Mesenteric fat pad (tissue), 1 donor: ENCODE data around the gene CACNA1D. TPM values are rescaled to one million over a fixed set of nuclear protein-coding genes. Genes with fewer than 3 reads are reported as not detected.

Experiments used
- DNase-seq: peaks from one replicate; pipeline ENCODE4 v3.0.0-alpha.2; 2020; ENCODE audit warnings: low spot score
- total RNA-seq: library from RNA; stranded (reverse); fragmentation: NEBNext Ultra II Directional; extraction: Animal tissue kit (Norgen Biotek cat#: 25700); gene quantifications from one replicate; pipeline ENCODE4 v1.2.1, GENCODE V29; 2021
- donor health status: DM: yes; HTN: yes; CAD: no.

The CACNA1D gene
- total RNA-seq, 1 donor from 2014 or later, result 0.45 TPM

DNA sequence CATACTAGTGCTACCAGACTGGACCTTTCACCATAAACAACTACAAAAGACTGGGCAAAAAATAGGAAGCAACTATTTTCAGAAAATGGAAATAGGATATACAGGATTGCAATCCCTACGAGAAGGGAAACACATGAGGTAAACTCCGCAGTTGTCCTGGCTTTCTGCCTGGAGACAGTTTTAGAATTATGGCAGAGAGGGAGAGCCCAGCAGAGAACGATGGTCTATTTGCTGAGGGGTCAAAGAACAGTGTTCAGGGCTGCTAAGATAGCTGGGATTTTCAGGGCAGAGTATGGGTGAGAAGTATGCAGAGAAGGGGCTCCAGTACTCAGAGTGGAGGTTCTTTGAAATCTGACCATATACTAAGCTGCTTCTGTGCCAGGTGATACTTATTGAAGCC is 188.4 kb downstream of the CACNA1D start:
- DNase-seq, result no peak

DNA sequence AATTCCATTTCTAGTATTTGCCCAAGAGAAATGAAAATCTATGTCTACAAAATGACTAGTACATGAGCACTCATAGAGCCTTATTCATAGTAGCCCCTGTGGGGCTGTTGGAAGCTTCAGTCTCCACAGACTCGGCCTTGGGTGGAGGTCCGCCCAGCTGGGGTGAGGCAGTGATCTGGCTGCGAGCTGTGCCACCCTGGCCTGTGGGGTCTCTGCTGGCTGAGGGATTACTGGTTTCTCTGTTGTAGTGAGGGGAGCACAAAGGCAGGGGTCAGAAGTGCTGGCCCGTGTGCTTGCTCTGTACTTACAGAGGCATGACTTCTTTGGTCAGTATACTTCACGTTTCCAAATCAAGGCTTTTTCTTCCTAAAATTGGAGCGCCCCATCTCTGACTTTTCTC is 193.7 kb downstream of the CACNA1D start:
- DNase-seq, result no peak

DNA sequence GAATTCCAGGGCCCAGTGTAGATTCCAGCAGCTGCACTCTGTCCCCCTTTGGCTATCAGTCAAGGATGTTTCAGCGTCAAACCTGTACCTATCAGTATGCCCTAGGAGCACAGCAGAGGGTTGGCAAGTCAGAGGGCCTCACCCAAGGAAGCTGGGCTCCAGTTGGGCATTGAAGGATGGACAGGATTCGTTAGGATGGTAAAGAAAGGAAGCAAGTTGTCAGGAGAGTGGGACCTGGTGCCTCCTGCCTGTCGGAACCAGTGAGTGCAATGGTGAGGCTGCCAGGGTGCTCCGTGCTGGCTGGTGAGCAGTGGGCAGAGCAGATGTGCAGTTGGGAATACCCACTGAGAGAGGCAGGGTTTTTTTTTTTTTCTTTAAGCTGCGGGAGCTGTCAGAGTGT is 194.6 kb downstream of the CACNA1D start:
- no peak for DNase-seq

DNA sequence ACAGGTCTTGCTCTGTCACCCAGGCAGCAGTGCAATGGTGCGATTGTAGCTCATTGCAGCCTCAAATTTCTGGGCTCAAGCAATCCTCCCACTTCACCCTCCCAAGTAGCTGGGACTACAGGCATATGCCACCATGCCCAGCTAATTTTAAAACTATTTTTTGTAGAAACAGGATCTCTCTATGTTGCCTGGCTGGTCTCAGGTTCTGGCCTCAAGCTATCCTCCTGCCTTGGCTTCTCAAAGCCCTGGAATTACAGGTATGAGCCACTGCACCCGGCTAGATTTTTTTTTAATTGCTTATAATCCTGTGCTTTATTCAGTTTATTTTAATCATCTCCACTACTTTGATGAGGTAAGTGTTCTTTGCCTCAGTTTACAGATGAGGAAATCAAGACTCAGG is 195.3 kb downstream of the CACNA1D start:
- DNase-seq, result no peak

DNA sequence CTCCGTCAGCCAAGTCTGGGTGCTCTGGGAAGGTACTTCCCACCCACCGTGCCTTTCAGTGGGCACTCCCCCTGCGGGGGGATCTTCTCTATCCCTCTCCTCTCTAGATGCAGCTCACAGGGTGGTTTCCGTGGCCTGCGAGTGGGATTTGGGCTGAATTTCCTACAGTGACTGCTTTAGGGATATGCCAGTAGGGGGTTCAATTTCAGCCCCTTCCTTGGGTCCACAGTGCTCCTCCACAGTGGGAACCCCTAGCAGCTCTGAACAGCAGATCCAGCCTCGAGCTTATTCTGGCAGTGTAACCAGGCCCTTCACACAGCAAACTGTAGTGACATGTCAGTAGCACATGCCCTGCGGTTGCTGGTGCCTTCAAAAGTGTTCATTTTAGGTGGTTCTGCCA is 196.1 kb downstream of the CACNA1D start:
- DNase-seq, result no peak

DNA sequence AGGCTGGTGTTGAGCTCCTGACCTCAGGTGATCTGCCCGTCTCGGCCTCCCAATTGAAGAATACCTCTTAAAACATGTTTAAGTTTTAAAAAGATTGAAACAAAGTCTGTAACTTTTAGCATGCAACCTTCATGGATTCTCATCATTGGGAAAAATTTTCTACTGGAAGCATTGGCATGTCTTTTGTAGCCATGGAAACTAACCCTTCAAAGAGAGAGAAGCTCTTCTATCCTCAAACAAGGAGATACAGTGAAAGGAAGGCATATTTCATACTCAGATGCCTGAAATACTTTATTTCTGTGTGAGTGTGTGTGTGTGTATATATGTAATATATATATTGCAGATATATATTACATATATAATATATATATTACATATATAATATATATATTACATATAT is 196.9 kb downstream of the CACNA1D start:
- DNase-seq, result no peak

DNA sequence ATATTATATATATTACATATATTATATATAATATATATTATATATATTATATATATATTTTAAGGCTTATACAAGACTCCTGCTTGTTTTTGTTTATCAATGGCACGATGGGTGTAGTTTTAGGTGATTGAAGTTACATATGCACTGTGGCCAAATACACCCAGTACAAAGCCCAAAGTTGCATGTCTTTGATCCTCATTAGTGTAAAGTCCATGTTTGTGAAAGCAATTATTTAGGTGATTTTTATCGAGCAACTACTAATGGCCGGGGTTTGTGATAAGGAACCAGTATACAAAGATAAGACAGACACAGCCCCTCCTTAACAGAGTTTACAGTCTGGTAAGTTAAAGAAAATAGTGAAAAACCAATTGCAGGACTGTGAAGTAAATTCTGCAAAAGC is 197.5 kb downstream of the CACNA1D start:
- DNase-seq, result no peak

DNA sequence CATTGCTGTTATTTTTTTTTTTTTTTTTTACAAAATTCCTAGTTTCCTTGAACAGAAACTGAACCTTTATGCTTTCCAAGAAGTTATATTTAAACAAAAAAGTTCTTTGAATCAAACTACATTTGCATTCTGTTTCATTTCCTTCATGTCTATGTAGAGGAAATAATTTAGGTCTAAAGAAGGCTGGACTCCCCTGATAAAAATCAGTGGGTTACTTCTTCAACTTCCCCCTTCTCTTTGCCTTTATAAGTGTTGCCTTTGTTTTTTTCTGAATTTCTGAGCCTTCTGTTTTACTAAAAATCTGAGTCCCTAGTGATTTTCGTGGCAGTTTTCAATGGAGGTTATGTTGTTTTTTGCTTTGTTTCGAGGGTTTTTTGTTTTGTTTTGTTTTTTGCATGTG is 199.0 kb downstream of the CACNA1D start:
- DNase-seq, result no peak

DNA sequence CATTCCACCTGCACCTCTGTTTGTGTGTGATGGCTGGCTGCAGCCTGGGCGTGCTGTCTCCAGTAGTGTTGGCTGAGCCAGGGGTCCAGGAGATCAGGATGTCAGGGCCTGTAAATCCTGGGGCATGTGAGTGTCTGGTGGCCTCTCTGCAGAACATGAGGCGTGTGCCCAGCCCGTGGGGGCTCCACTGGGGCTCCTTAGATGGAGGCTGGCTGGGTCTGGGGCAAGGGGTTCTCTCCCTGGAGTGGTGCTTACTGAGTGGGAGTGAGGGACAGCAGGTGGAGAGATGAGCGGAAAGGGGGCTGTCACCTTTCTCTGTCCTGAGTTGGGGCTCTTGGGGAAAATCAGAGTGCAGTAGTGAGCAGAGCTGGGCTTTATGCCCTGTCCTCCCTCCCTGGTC is 199.6 kb downstream of the CACNA1D start:
- no peak for DNase-seq

DNA sequence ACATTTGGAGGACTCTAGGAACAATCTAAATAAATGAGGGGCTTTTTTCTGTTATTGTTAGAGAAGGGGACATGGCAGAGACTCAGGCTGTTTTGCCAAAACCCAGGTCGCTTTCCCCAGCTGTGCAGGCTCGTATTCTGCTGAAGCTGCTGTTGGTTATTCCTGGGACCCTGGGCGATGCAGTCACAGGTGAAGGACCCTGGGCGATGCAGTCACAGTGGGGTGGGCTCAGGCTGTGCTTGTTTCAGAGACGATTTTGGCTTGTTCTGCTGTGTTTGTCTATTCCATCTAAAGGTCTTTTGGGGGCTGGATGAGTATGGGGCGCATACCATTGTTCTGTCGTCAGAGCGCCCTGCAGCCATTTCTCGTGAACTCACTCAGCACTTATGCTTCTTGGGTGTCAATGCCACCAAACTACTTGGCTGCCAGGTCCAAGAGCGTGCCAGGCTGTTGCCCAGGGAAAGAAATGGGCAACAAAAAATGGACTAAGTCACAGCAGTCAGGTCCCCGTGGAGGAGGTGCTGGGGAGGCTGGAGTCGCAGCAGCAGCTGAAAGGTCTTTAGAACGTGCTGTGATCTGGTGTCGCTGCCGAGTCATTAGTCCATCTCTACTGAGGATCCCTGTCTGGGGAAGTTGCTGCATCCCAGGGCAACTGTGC is 200.4 kb downstream of the CACNA1D start:
- DNase-seq, result no peak

DNA sequence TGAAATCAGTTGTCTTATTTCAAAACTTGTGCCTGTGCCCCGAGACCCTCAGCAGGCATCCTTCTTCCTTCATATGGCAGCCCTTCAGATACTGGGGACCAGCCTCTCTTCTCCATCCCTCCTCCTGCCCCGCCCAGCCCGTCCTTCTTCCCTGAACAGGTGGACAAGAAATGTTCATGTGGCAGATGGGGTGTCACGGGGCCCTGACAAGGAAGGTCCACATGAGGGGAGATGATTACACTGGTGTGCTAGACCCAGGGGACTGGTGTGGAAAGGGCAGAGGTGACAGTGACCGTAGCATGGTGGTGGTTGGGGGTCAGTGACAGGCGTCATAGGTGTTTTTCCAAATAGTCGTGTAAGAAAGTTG is 200.9 kb downstream of the CACNA1D start:
- no peak for DNase-seq

DNA sequence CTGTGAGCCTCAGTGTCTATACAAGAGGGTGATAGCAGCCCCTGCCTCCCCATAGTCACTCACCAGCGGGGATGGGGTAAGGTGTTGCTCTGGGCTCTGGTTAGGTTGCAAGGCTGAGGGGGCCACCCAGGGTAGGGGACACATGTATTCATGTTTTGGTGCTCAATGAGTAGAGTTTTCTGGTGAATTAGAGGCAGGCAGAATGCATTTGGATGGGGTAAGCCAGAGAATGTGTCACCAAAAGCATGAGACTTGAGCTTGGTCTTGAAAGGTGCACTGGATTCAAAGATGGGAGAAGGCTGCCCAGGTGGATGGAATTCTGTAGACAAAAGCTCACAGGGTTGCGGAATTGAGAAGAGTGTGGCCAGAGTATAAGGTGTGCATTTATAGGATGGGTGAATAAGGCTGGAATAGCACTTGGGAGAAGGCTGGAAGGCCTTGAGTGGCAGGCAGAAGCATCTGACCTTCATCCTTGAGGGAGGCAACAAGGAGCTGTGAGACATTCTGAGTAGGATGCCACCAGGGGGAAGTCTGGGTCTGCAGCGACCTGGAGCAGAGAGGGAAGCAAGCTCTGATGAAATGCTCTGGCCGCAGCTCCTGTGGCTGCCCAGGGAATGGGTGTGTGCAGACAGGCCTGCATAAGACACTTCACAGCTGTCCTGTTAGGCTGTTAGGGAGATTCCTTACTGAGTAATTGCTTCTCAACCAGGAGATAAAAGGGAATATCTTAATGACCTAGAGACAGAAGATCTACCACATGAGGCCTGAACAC is 202.2 kb downstream of the CACNA1D start:
- no peak for DNase-seq

DNA sequence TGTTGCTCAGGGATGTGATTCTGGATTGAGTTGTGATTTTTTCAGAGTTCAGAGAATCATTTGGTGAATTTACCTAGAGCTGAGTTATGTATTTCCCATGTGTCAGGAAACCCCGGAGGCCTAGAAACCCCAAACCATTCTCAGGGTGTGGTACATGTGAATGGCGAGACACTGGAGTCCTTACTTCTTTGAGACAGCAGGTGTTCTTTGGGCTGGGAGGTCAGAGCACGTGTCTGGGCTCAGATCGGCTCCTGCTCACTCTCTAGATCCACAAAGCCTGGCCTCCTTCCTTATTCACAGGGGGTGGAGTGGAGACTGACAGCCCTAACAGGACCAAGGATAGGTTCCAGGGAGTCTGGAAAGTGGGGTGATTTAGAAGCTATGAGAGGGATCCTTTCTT is 206.0 kb downstream of the CACNA1D start:
- DNase-seq, result no peak

DNA sequence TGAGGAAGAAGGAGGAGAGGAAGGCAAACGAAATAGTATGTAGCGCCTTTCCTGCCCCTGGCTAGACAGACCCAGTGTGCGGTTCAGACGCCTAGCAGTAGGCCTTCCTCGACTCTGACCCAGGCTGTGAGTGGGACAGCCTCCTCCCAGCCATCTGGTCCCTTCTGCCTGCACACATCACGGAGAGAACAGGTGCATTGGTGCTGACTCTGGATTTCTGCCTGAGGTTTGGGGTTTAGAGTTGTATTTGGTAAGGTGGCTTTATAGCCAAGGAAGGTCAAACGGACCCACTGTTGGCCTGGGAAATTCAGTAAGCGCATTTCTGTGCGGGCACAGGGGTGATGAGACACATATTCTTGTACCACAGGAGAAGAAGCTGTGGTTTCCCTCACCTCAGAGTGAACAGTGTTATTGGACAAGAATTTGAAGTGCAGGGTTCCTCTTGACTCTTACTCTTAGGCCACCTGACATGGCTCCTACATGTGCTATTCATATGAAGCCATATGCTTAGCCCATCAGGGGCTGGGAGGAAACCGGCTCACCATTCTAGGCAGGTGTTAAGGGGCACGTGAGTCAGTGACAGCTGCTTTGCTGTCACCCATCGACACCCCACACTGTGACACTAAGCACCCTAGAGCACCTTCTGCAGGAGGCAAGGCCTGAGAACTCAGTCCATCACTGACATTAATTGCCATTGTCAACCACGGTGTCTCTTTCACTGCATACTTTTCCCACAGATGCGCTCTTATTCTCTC is 208.5 kb downstream of the CACNA1D start:
- no peak for DNase-seq

DNA sequence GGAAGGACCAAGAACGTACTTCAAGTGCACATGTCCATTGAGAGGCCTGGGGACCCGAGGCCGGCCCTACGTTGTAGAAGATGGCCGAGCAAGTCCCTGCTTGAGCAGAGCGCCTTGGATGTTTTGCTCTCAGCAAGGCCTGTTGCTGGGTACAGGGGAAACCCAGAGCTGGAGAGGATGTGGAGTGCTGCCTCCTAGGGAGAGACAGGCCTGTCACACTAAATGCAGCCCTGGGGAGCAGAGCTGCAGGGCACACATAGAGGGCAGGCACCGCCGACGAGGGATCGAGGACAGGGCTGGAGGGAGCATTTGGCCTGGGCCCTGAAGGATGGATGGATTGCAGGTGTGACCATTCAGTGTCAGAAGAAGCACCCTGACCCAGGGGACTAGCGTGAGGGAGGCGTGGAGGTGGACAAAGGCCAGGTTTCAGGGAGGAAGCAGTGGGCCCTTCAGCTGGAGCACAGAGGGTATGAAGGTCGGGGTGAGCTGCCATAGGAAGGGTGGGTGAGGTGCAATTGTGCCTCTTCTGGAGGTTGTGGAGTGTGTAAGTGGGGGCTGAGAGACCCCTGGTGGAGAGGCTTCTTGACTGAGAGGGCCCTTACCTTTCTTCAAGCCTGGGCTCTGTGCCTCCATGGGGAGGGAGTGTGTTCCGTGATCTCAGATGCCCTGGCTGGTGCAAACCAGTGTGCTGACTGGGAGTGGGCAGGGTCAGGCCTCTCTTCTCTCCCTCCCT is 209.4 kb downstream of the CACNA1D start:
- no peak for DNase-seq

DNA sequence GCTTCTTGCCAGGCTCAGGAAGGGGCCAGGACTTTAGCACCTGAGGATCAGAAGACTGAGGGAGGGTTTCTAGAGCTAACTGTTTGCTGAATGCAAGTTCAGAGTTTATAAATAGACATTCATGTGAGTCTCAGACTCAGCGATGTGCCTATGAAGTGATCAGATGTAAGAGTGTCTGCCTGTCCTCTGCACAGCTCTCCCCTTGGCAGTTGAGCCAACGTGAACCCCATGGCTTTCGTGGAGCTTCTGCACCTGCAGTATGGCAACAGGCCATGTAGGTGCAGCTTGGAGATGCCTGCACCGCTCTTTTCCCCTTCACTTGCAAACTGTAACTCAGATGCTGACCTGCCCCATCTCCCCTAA is 209.9 kb downstream of the CACNA1D start:
- DNase-seq, result no peak

DNA sequence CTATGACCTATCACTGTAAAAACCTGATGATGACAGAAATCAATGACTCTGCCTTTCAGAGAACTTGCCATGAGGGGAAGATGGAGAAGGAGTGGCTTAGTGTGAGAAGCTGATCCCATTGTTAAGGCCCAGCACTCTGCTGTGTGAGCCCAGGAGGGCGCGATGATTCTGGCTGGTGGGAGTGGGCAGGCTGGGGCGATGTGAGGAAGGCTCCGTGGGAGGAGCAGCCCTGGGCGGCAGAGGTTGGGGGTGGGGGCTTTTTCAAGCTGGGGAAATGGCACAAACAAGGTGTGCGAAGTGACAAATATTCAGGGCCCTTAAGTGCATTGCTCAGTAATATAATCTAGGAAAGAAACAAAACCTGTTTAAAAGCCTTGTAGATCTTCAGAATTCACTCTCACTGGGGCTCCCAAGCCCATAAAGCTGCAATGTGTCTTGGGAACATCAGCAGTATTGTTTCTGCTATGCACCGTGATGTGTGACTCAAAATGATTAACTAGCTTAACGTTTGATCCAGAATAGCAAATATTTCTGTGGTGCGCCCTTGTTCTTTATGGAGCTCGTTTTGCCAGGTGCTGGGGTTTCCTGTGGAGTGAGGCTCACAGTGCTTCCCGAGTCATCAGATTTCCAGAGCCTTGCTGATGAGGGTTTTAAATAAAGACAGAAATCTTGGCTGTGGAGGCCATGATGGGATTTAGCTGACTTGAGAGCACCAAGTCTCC is 210.8 kb downstream of the CACNA1D start:
- DNase-seq, result no peak

DNA sequence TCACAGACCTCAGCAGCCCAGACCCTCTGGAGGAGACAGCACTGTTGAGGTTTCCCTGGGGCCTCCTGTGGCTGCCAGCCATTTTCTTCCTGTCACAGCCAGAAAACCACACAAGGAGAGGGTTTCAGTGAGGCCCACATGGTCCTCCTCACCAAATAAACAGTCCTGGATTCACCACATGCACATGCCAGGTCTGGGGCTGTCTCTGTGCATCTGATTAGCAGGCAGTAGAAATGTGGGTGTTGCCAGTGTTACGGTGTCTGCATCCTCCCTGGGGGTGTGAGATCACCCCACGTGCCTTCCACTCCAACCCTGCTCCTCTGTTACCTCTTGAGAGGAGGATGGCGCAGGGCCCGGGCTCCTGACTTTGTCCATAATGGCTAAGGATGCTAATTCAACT is 211.4 kb downstream of the CACNA1D start:
- peak; percentile 75 for DNase-seq

DNA sequence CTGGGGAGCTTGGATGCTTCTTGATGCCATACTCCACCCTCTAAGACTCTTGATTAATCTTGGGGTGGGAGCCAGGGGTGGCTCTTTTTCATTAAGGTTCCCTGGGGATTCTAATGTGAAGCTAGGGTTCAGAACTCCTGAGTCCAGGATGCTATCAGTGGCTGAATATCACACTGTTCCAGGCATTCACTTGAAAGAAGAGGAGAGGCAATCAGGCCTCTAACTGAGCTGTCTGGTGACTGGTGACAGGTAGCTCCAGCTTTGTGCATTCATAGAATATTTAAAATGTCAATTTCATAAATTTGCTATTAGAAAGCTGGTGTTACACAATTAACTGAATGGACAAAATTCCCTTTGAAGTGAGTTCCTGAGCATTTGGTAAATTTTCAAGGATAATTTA is 212.8 kb downstream of the CACNA1D start:
- no peak for DNase-seq

DNA sequence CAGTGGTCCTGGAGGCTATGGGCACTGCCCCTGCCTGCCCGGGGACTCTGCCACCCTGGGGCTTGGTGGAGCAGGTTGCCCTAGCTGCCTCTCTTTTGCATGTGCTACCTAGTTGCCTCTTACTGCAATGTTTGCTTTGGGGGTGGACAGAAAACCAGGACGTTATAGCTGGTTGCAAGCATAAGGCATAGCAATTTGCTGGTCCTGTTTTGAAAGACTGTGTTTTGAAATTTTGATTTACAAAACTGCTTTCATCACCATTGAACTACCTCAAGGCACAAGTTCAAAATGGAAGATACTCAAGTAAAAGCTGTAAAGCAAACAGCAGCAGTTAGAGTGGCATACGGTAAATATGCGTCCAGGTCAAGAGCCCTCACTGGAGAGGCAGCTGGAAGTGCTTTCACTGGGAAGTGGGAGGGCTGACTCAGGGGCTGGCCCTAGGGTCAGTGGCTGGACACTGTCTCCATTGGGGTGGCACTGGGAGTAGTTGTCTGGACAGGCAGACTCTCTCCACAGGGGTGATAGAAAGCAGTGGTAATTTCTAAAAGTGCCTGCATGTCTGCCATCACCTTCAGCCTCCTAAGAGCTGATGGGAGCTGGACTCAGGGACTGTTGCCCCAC is 213.7 kb downstream of the CACNA1D start:
- DNase-seq, result no peak

DNA sequence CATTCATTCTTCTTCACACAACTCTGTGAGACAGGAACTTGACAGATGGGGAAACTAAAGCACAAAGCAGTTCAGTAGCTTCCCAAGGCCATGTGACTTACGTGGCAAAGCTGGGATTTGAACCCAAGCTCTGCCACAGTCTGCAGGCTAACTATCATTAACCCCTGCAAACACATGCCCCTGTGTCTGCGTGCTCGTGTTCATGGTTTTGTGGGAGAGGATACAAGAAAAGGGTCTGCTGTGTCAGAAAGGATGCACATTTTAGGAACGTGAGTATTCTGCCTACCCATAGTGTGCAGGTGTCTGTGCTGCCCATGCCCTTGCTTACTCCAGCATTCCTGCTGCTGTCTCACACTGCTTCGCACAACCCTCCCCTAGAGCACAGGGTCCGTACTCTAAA is 214.8 kb downstream of the CACNA1D start:
- no peak for DNase-seq
